Gastrocnemius medialis (tissue), 4 donors: ENCODE measurements around the gene SYT15.
"Not testable (repeated sequence)": the region's sequence is repeated elsewhere in the genome, so short reads cannot be mapped to it uniquely, and the experiment has no call there.

Experiments
- POLR2A ChIP-seq, 2 donors: fragments of 450-650 bp; IDR thresholded peaks; one replicate each; pipeline ENCODE4 v1.6.1; 2017; ENCODE audit warnings: antibody characterized with exemption in 2 of 2, mild to moderate bottlenecking in 2 of 2, moderate library complexity in 2 of 2
- TF ChIP-seq, protein P1 (sequence below), 5 experiments: fragments of 450-650 bp in 3 of 5; fragments of 200-600 bp in 2 of 5; sonication (generic) in 2 of 5; IDR thresholded peaks in 4 of 5; conservative IDR thresholded peaks in 1 of 5; 1 replicate in 4 of 5; 2 replicates in 1 of 5; pipeline ENCODE4 v1.5.1; 2016 to 2019; ENCODE audit warnings: antibody characterized with exemption in 5 of 5, mild to moderate bottlenecking in 3 of 5, moderate library complexity in 3 of 5

- TF ChIP-seq, protein P1, sequence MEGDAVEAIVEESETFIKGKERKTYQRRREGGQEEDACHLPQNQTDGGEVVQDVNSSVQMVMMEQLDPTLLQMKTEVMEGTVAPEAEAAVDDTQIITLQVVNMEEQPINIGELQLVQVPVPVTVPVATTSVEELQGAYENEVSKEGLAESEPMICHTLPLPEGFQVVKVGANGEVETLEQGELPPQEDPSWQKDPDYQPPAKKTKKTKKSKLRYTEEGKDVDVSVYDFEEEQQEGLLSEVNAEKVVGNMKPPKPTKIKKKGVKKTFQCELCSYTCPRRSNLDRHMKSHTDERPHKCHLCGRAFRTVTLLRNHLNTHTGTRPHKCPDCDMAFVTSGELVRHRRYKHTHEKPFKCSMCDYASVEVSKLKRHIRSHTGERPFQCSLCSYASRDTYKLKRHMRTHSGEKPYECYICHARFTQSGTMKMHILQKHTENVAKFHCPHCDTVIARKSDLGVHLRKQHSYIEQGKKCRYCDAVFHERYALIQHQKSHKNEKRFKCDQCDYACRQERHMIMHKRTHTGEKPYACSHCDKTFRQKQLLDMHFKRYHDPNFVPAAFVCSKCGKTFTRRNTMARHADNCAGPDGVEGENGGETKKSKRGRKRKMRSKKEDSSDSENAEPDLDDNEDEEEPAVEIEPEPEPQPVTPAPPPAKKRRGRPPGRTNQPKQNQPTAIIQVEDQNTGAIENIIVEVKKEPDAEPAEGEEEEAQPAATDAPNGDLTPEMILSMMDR (IDR thresholded peaks at IDR 0.05 in 4 of 5, conservative IDR thresholded peaks at IDR 0.05 in 1 of 5): not testable (repeated sequence)
- not testable (repeated sequence) for TF ChIP-seq POLR2A (IDR thresholded peaks at IDR 0.05)
These were observed 5.0 kb upstream of the SYT15 start for GRCh38 chr10:46573884-46574283.
